ENCODE measurements around the gene PRKCD.

The PRKCD gene

GRCh38 chr3:53202331-53203015 lies 41.5 kb downstream of the PRKCD start:
- Mint-ChIP-seq H3K27ac (no peak overlapping the region), H3K27me3 (no peaks in the 10 kb centered on the region), H3K4me3 (no peak overlapping the region), H3K9me3 (peaks cover 0 to 1% of the 10 kb centered on the region in 2 donors), H3K4me1 (peaks cover 0 to 2% of the 10 kb centered on the region in 2 donors), H3K36me3 (peaks cover 6 to 13% of the 10 kb centered on the region in 2 donors)
- ATAC-seq (replicated peaks) (no peak), DNase-seq (no peak)

- peaks cover 0 to 4% of the 10 kb centered on the region in 2 donors for H3K9me3 Mint-ChIP-seq
- H3K27ac Mint-ChIP-seq, result peak overlapping the region; percentile 76
- no peaks in the 10 kb centered on the region for H3K27me3 Mint-ChIP-seq
- ATAC-seq (replicated peaks) (peak; percentile 51 to 80), DNase-seq (no peak)
- peaks cover 8 to 13% of the 10 kb centered on the region in 2 donors for H3K4me1 Mint-ChIP-seq
- no peak overlapping the region for H3K4me3 Mint-ChIP-seq
- peaks cover 0 to 26% of the 10 kb centered on the region in 2 donors for H3K36me3 Mint-ChIP-seq
Observed at GRCh38 chr3:53211706-53212702, 51.0 kb downstream of the PRKCD start.

GRCh38 chr3:53213276-53213675 lies 52.3 kb downstream of the PRKCD start:
- Mint-ChIP-seq H3K27me3 (no peaks in the 10 kb centered on the region), H3K27ac (no peak overlapping the region), H3K36me3 (peaks cover 0 to 20% of the 10 kb centered on the region in 2 donors), H3K4me3 (no peak overlapping the region), H3K4me1 (peaks cover 11 to 13% of the 10 kb centered on the region in 2 donors), H3K9me3 (peaks cover 0 to 3% of the 10 kb centered on the region in 2 donors)
- ATAC-seq (replicated peaks), result no peak
- DNase-seq, result no peak

GRCh38 chr3:53215816-53216215 lies 54.8 kb downstream of the PRKCD start:
- no peaks in the 10 kb centered on the region for H3K9me3 Mint-ChIP-seq
- ATAC-seq (replicated peaks) (no peak), DNase-seq (no peak)
- H3K27ac Mint-ChIP-seq, result no peak overlapping the region
- H3K27me3 Mint-ChIP-seq, result no peaks in the 10 kb centered on the region
- no peak overlapping the region for H3K4me3 Mint-ChIP-seq
- peaks cover 4 to 13% of the 10 kb centered on the region in 2 donors for H3K36me3 Mint-ChIP-seq
- H3K4me1 Mint-ChIP-seq, result peaks cover 18% of the 10 kb centered on the region in 2 donors

GRCh38 chr3:53216723-53217122 lies 55.7 kb downstream of the PRKCD start:
- H3K27ac Mint-ChIP-seq, result peak overlapping the region; percentile 51
- no peaks in the 10 kb centered on the region for H3K9me3 Mint-ChIP-seq
- DNase-seq (no peak), ATAC-seq (replicated peaks) (no peak)
- H3K36me3 Mint-ChIP-seq, result peaks cover 9 to 15% of the 10 kb centered on the region in 2 donors
- H3K4me1 Mint-ChIP-seq, result peaks cover 12 to 15% of the 10 kb centered on the region in 2 donors
- no peak overlapping the region for H3K4me3 Mint-ChIP-seq
- no peaks in the 10 kb centered on the region for H3K27me3 Mint-ChIP-seq

GRCh38 chr3:53217175-53217574 lies 56.2 kb downstream of the PRKCD start:
- Mint-ChIP-seq H3K36me3 (peaks cover 9 to 19% of the 10 kb centered on the region in 2 donors), H3K9me3 (no peaks in the 10 kb centered on the region), H3K4me1 (peaks cover 7 to 11% of the 10 kb centered on the region in 2 donors), H3K4me3 (no peak overlapping the region), H3K27me3 (no peaks in the 10 kb centered on the region), H3K27ac (no peak overlapping the region)
- DNase-seq (no peak), ATAC-seq (replicated peaks) (no peak)

GRCh38 chr3:53218131-53218530 lies 57.1 kb downstream of the PRKCD start:
- no peak for DNase-seq
- peak overlapping the region; percentile 16 for H3K27ac Mint-ChIP-seq
- H3K27me3 Mint-ChIP-seq, result no peaks in the 10 kb centered on the region
- H3K4me3 Mint-ChIP-seq, result no peak overlapping the region
- H3K36me3 Mint-ChIP-seq, result peaks cover 15 to 25% of the 10 kb centered on the region in 2 donors
- H3K4me1 Mint-ChIP-seq, result peaks cover 4 to 10% of the 10 kb centered on the region in 2 donors
- H3K9me3 Mint-ChIP-seq, result no peaks in the 10 kb centered on the region
- ATAC-seq (replicated peaks), result peak in 1 of 2 donors; percentile 83

GRCh38 chr3:53219895-53220483 lies 59.0 kb downstream of the PRKCD start:
- Mint-ChIP-seq H3K36me3 (peaks cover 23 to 40% of the 10 kb centered on the region in 2 donors), H3K27me3 (no peaks in the 10 kb centered on the region), H3K9me3 (no peaks in the 10 kb centered on the region), H3K4me3 (no peak overlapping the region), H3K4me1 (peaks cover 4 to 10% of the 10 kb centered on the region in 2 donors), H3K27ac (peak overlapping the region; percentile 71)
- DNase-seq (peak; percentile 59), ATAC-seq (replicated peaks) (peak; percentile 82 to 88)

- DNase-seq (no peak), ATAC-seq (replicated peaks) (no peak)
- peaks cover 32 to 51% of the 10 kb centered on the region in 2 donors for H3K36me3 Mint-ChIP-seq
- no peaks in the 10 kb centered on the region for H3K9me3 Mint-ChIP-seq
- peaks cover 4 to 10% of the 10 kb centered on the region in 2 donors for H3K4me1 Mint-ChIP-seq
- H3K27me3 Mint-ChIP-seq, result no peaks in the 10 kb centered on the region
- H3K4me3 Mint-ChIP-seq, result no peak overlapping the region
- peak overlapping the region; percentile 37 for H3K27ac Mint-ChIP-seq
Observed at GRCh38 chr3:53221345-53221744, 60.3 kb downstream of the PRKCD start.

GRCh38 chr3:53221827-53222182 lies 60.8 kb downstream of the PRKCD start:
- Mint-ChIP-seq H3K27ac (peak overlapping the region; percentile 71), H3K4me1 (peaks cover 4 to 10% of the 10 kb centered on the region in 2 donors), H3K36me3 (peaks cover 35 to 56% of the 10 kb centered on the region in 2 donors), H3K9me3 (no peaks in the 10 kb centered on the region), H3K27me3 (no peaks in the 10 kb centered on the region), H3K4me3 (no peak overlapping the region)
- no peak for ATAC-seq (replicated peaks)
- no peak for DNase-seq

GRCh38 chr3:53222183-53222901 lies 61.3 kb downstream of the PRKCD start:
- Mint-ChIP-seq H3K4me3 (no peak overlapping the region), H3K9me3 (no peaks in the 10 kb centered on the region), H3K27ac (peak overlapping the region; percentile 71), H3K4me1 (peaks cover 4 to 10% of the 10 kb centered on the region in 2 donors), H3K36me3 (peaks cover 40 to 61% of the 10 kb centered on the region in 2 donors), H3K27me3 (no peaks in the 10 kb centered on the region)
- no peak for ATAC-seq (replicated peaks)
- DNase-seq, result no peak

GRCh38 chr3:53223025-53223424 lies 62.0 kb downstream of the PRKCD start:
- DNase-seq, result no peak
- Mint-ChIP-seq H3K9me3 (no peaks in the 10 kb centered on the region), H3K4me3 (no peak overlapping the region), H3K36me3 (peaks cover 44 to 66% of the 10 kb centered on the region in 2 donors), H3K4me1 (peaks cover 4 to 9% of the 10 kb centered on the region in 2 donors), H3K27ac (peak overlapping the region; percentile 71), H3K27me3 (no peaks in the 10 kb centered on the region)
- ATAC-seq (replicated peaks), result no peak

GRCh38 chr3:53223541-53223966 lies 62.5 kb downstream of the PRKCD start:
- H3K4me3 Mint-ChIP-seq, result no peak overlapping the region
- H3K27ac Mint-ChIP-seq, result peak overlapping the region; percentile 86
- H3K9me3 Mint-ChIP-seq, result no peaks in the 10 kb centered on the region
- peaks cover 48 to 68% of the 10 kb centered on the region in 2 donors for H3K36me3 Mint-ChIP-seq
- ATAC-seq (replicated peaks) (no peak), DNase-seq (no peak)
- H3K4me1 Mint-ChIP-seq, result peaks cover 4 to 5% of the 10 kb centered on the region in 2 donors
- no peaks in the 10 kb centered on the region for H3K27me3 Mint-ChIP-seq
